CD4-positive, alpha-beta T cell treated with Interleukin-4 for 4 hours (primary cell): ENCODE results near the gene MYO16.
"Not testable (repeated sequence)": the region's sequence is repeated elsewhere in the genome, so short reads cannot be mapped to it uniquely, and the experiment has no call there.

ENCODE experiments used
- DNase-seq: peaks from one replicate; pipeline ENCODE4 v3.0.0-alpha.2; 2020

MYO16 gene

GRCh38 chr13:108911807-108912206 lies 282.4 kb downstream of the MYO16 start:
- no peak for DNase-seq

GRCh38 chr13:108913731-108914130 lies 284.3 kb downstream of the MYO16 start:
- not testable (repeated sequence) for DNase-seq

- no peak for DNase-seq
These were observed 285.8 kb downstream of the MYO16 start for GRCh38 chr13:108915095-108915633.

- DNase-seq = peak; percentile 66
These were observed 286.5 kb downstream of the MYO16 start for GRCh38 chr13:108915634-108916512.

GRCh38 chr13:108917581-108917980 lies 288.2 kb downstream of the MYO16 start:
- no peak for DNase-seq

- no peak for DNase-seq
These were observed 289.9 kb downstream of the MYO16 start for GRCh38 chr13:108919036-108919907.

- DNase-seq = no peak
These were observed 290.7 kb downstream of the MYO16 start for GRCh38 chr13:108920137-108920536.

- DNase-seq = no peak
These were observed 291.8 kb downstream of the MYO16 start for GRCh38 chr13:108921238-108921637.

- no peak for DNase-seq
These were observed 292.7 kb downstream of the MYO16 start for GRCh38 chr13:108922108-108922507.

GRCh38 chr13:108923386-108924047 lies 294.1 kb downstream of the MYO16 start:
- DNase-seq = no peak

- no peak for DNase-seq
These were observed 294.7 kb downstream of the MYO16 start for GRCh38 chr13:108924134-108924533.

- DNase-seq = no peak
These were observed 295.1 kb downstream of the MYO16 start for GRCh38 chr13:108924541-108924940.

- no peak for DNase-seq
These were observed 295.7 kb downstream of the MYO16 start for GRCh38 chr13:108925070-108925469.

GRCh38 chr13:108926862-108927261 lies 297.5 kb downstream of the MYO16 start:
- DNase-seq = no peak

GRCh38 chr13:108927615-108928014 lies 298.2 kb downstream of the MYO16 start:
- no peak for DNase-seq

- no peak for DNase-seq
These were observed 300.3 kb downstream of the MYO16 start for GRCh38 chr13:108929532-108930206.

- DNase-seq = no peak
These were observed 302.8 kb downstream of the MYO16 start for GRCh38 chr13:108932196-108932595.

GRCh38 chr13:108933061-108933460 lies 303.6 kb downstream of the MYO16 start:
- DNase-seq = no peak

GRCh38 chr13:108938155-108938554 lies 308.7 kb downstream of the MYO16 start:
- no peak for DNase-seq

- no peak for DNase-seq
These were observed 310.7 kb downstream of the MYO16 start for GRCh38 chr13:108940121-108940520.

GRCh38 chr13:108943842-108944241 lies 314.4 kb downstream of the MYO16 start:
- no peak for DNase-seq

- no peak for DNase-seq
These were observed 315.3 kb downstream of the MYO16 start for GRCh38 chr13:108944760-108945159.
